A549 (cell line): ENCODE data around the gene RPS17.

Source experiments
- CBX2 ChIP-seq: fragments of 200-600 bp; sonication (generic); IDR thresholded peaks from 2 replicates; pipeline ENCODE4 v1.6.1; 2016; ENCODE audit warnings: low read depth, mild to moderate bottlenecking, borderline replicate concordance
- CEBPB ChIP-seq, 2 experiments: fragments of >200 bp in 1 of 2; sonication (Bioruptor Twin) in 1 of 2; formaldehyde crosslinking in 1 of 2; IDR thresholded peaks; 2 replicates each; pipeline ENCODE4 v1.6.1; 2012 to 2016
- GATA3 ChIP-seq: IDR thresholded peaks from 2 replicates; pipeline ENCODE4 v1.6.1; 2012; ENCODE audit warnings: borderline replicate concordance
- HDAC2 ChIP-seq: fragments of 200-600 bp; sonication (generic); IDR thresholded peaks from 2 replicates; pipeline ENCODE4 v1.6.1; 2016
- JUNB ChIP-seq: fragments of >200 bp; sonication (Bioruptor Twin); formaldehyde crosslinking; IDR thresholded peaks from 2 replicates; pipeline ENCODE4 v1.6.1; 2016
- MAFK ChIP-seq: fragments of 450-650 bp; IDR thresholded peaks from 2 replicates; pipeline ENCODE4 v1.6.1; 2014; ENCODE audit not compliant: partially characterized antibody
- POLR2A ChIP-seq: IDR thresholded peaks from 2 replicates; pipeline ENCODE4 v1.6.1; 2012; ENCODE audit warnings: mild to moderate bottlenecking, low read length
- SMC3 ChIP-seq: fragments of >200 bp; sonication (Bioruptor Twin); formaldehyde crosslinking; IDR thresholded peaks from 3 replicates; pipeline ENCODE4 v1.6.1; 2018; ENCODE audit warnings: inconsistent platforms
- ZFP36 ChIP-seq: fragments of 450-650 bp; IDR thresholded peaks from 2 replicates; pipeline ENCODE4 v1.6.1; 2014; ENCODE audit warnings: borderline replicate concordance; ENCODE audit not compliant: partially characterized antibody
- ZSCAN20 ChIP-seq: fragments of 250-450 bp; sonication (Bioruptor Pico); IDR thresholded peaks from 2 replicates; pipeline ENCODE4 v1.8.0; 2022; ENCODE audit warnings: mild to moderate bottlenecking, moderate library complexity
- TF ChIP-seq, protein P1 (sequence below): fragments of >200 bp; sonication (Bioruptor Twin); formaldehyde crosslinking; IDR thresholded peaks from 3 replicates; pipeline ENCODE4 v1.5.1; 2016
- TF ChIP-seq, protein P2 (sequence below): IDR thresholded peaks from 2 replicates; pipeline ENCODE4 v1.6.1; 2012

DNA sequence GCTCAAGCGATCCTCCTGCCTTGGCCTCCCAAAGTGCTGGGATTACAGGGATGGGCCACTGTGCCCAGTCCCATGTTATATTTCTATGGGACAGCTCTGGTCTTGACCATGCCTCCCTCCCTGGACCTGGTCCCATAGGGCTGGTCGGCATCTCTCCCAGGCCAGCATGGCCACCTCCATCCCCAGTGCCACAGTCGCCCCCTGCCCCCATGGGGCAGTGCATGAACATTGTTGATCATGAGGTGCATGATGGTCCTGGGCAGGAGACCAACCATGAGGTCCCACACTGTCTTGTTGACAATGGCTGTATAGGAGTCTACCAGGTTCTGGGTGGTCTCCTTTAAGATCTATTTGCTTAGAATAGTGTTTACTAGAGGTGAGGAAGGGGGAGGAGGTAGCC lies 6.5 kb downstream of the RPS17 start:
- TF ChIP-seq ZSCAN20 (no peak), POLR2A (no peak; the same call in 1 of the 2 replicates), SMC3 (no peak), ZFP36 (no peak), GATA3 (no peak), MAFK (no peak), JUNB (no peak), CEBPB (IDR thresholded peaks at IDR 0.05) (no peak), HDAC2 (no peak), CBX2 (no peak)
- TF ChIP-seq, protein P1, sequence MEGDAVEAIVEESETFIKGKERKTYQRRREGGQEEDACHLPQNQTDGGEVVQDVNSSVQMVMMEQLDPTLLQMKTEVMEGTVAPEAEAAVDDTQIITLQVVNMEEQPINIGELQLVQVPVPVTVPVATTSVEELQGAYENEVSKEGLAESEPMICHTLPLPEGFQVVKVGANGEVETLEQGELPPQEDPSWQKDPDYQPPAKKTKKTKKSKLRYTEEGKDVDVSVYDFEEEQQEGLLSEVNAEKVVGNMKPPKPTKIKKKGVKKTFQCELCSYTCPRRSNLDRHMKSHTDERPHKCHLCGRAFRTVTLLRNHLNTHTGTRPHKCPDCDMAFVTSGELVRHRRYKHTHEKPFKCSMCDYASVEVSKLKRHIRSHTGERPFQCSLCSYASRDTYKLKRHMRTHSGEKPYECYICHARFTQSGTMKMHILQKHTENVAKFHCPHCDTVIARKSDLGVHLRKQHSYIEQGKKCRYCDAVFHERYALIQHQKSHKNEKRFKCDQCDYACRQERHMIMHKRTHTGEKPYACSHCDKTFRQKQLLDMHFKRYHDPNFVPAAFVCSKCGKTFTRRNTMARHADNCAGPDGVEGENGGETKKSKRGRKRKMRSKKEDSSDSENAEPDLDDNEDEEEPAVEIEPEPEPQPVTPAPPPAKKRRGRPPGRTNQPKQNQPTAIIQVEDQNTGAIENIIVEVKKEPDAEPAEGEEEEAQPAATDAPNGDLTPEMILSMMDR: no peak
- TF ChIP-seq, protein P2, sequence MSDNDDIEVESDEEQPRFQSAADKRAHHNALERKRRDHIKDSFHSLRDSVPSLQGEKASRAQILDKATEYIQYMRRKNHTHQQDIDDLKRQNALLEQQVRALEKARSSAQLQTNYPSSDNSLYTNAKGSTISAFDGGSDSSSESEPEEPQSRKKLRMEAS: no peak
